Brain microvascular endothelial cell (primary cell): ENCODE measurements around the gene BOD1.

Experiments used
- DNase-seq: peaks from one replicate; pipeline ENCODE4 v3.0.0-alpha.2; 2020
- H3K27ac ChIP-seq: fragments of 250-450 bp; sonication (Bioruptor Pico); 2 replicates; pipeline ENCODE4 v1.5.1; 2020; ENCODE audit warnings: mild to moderate bottlenecking, moderate library complexity
- H3K27me3 ChIP-seq: fragments of 250-450 bp; sonication (Bioruptor Pico); replicated peaks from 2 replicates; pipeline ENCODE4 v1.5.1; 2020; ENCODE audit warnings: mild to moderate bottlenecking
- H3K36me3 ChIP-seq: fragments of 250-450 bp; sonication (Bioruptor Pico); replicated peaks from 2 replicates; pipeline ENCODE4 v1.5.1; 2020; ENCODE audit warnings: mild to moderate bottlenecking
- H3K4me3 ChIP-seq: 2 replicates; pipeline ENCODE4 v1.5.1; 2011; ENCODE audit warnings: low read depth, mild to moderate bottlenecking, control low read depth, low read length, moderate library complexity
- CTCF ChIP-seq: IDR thresholded peaks from 2 replicates; pipeline ENCODE4 v1.5.1; 2011; ENCODE audit warnings: low read depth, mild to moderate bottlenecking, moderate library complexity, low read length, control low read depth, inconsistent platforms; ENCODE audit errors: missing control alignments
- in situ Hi-C: cut with HindIII; loops from 2 replicates; pipeline ENCODE4 v1.10.0; 2017; ENCODE audit warnings: low sequenced_read_pairs, low pct_ligation_motif_present

Gene BOD1

GRCh38 chr5:173637340-173637739, 20.9 kb upstream of the BOD1 start:
- H3K27me3 ChIP-seq, result no peaks in the 10 kb centered on the region
- H3K36me3 ChIP-seq, result no peaks in the 10 kb centered on the region
- no peak for DNase-seq
- in situ Hi-C loops, result loop anchor here (25.0 kb wide), 1 partner anchor 300 kb away; no protein-coding TSS in a partner anchor
- no peak overlapping the region for H3K4me3 ChIP-seq
- no peak overlapping the region for H3K27ac ChIP-seq
- no peak for TF ChIP-seq CTCF

- Histone ChIP-seq H3K27me3 (no peaks in the 10 kb centered on the region), H3K36me3 (no peaks in the 10 kb centered on the region), H3K4me3 (no peak overlapping the region), H3K27ac (no peak overlapping the region)
- DNase-seq, result no peak
- in situ Hi-C loops, result loop anchor here (25.0 kb wide), 1 partner anchor 303 kb away; no protein-coding TSS in a partner anchor
- TF ChIP-seq CTCF, result no peak
Observed at GRCh38 chr5:173634465-173634983, 18.1 kb upstream of the BOD1 start.

- no peak for TF ChIP-seq CTCF
- Histone ChIP-seq H3K36me3 (no peaks in the 10 kb centered on the region), H3K27me3 (no peaks in the 10 kb centered on the region), H3K27ac (no peak overlapping the region), H3K4me3 (no peak overlapping the region)
- no peak for DNase-seq
- in situ Hi-C loops, result loop anchor here (25.0 kb wide), 1 partner anchor 304 kb away; no protein-coding TSS in a partner anchor
Observed at GRCh38 chr5:173633304-173633703, 16.9 kb upstream of the BOD1 start.

DNA sequence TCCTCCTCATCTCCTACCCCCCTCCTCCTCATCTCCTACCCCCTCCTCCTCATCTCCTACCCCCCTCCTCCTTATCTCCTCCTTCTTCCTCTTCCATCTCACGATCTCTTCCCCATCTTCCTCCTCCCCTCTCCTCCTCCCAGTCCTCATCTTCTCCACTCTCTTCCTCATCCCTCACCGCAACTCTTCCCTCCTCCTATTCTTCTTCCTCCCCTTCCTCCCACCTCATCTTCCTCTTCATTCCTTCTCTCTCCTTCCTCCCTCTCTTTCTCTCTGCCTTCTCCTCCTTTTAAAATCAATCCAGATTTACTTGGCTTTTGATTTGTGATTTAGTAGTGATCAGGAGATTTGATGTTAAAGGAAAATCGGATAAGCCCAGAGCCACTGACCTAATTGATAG, 15.0 kb upstream of the BOD1 start:
- no peak overlapping the region for H3K4me3 ChIP-seq
- in situ Hi-C loops, result loop anchor here (25.0 kb wide), 1 partner anchor 306 kb away; no protein-coding TSS in a partner anchor

GRCh38 chr5:173630724-173631365, 14.4 kb upstream of the BOD1 start:
- TF ChIP-seq CTCF, result no peak
- no peak for DNase-seq
- H3K36me3 ChIP-seq, result no peaks in the 10 kb centered on the region
- in situ Hi-C loops, result loop anchor here (25.0 kb wide), 1 partner anchor 306 kb away; no protein-coding TSS in a partner anchor
- peaks cover 2% of the 10 kb centered on the region for H3K27me3 ChIP-seq
- H3K4me3 ChIP-seq, result no peak overlapping the region
- H3K27ac ChIP-seq, result no peak overlapping the region

More for the DNA sequence above, 15.0 kb upstream of the BOD1 start:
- TF ChIP-seq CTCF, result no peak
- H3K27me3 ChIP-seq, result peaks cover 2% of the 10 kb centered on the region
- H3K36me3 ChIP-seq, result no peaks in the 10 kb centered on the region
- no peak overlapping the region for H3K27ac ChIP-seq
- no peak for DNase-seq
